Panc1 (cell line): Measurements from ENCODE around the gene CCDC38. TPM values are rescaled to one million over a fixed set of nuclear protein-coding genes. Genes with fewer than 3 reads are reported as not detected.

Experiments used
- ATAC-seq: fragments of 200-7000 bp; cut with Tn5 transposase; 2 replicates; pipeline ENCODE4 v1.9.1; 2020; ENCODE audit warnings: mild to moderate bottlenecking, moderate library complexity
- BruUV-seq: library from RNA; stranded (reverse); fragments of 400-500 nt; replicated peaks from 2 replicates; lab custom pipeline; 2021; lab: Mats Ljungman, UMichigan
- CTCF ChIA-PET: fragments of 300-600 bp; sonication (Branson Sonifier 250); formaldehyde crosslinking; loops from one replicate; lab custom pipeline; 2022; ENCODE audit warnings: antibody characterized with exemption; lab: Charles Lee
- POLR2A ChIA-PET: fragments of 300-600 bp; sonication (Branson Sonifier 250); formaldehyde crosslinking; loops from one replicate; lab custom pipeline; 2022; ENCODE audit warnings: antibody characterized with exemption; lab: Charles Lee
- DNase-seq: peaks from one replicate; pipeline ENCODE4 v3.0.0-alpha.2; 2010; ENCODE audit warnings: low read depth, low spot score
- H3K27ac ChIP-seq: 2 replicates; pipeline ENCODE4 v1.5.1; 2011; ENCODE audit warnings: mild to moderate bottlenecking, low read length, inconsistent platforms
- H3K27me3 ChIP-seq: fragments of 200-500 bp; sonication (Bioruptor generic); 2 replicates; pipeline ENCODE4 v1.6.0; 2014; ENCODE audit warnings: low read length, inconsistent platforms; ENCODE audit not compliant: control insufficient read depth, insufficient read depth
- H3K36me3 ChIP-seq: fragments of 200-500 bp; sonication (Bioruptor generic); 2 replicates; pipeline ENCODE4 v1.5.1; 2014; ENCODE audit warnings: inconsistent platforms, mild to moderate bottlenecking, low read length, moderate library complexity; ENCODE audit not compliant: control insufficient read depth, insufficient read depth
- H3K4me1 ChIP-seq: 2 replicates; pipeline ENCODE4 v1.5.1; 2011; ENCODE audit warnings: inconsistent platforms, mild to moderate bottlenecking, low read length, moderate library complexity; ENCODE audit not compliant: control insufficient read depth, insufficient read depth
- H3K4me3 ChIP-seq, 2 experiments: 2 replicates each; pipeline ENCODE4 v1.5.1; 2011 to 2012; ENCODE audit warnings: low read depth in 2 of 2, low read length in 2 of 2, mild to moderate bottlenecking in 2 of 2, inconsistent platforms in 1 of 2, moderate library complexity in 1 of 2
- H3K9me3 ChIP-seq: fragments of 200-500 bp; sonication (Bioruptor generic); 2 replicates; pipeline ENCODE4 v1.5.1; 2014; ENCODE audit warnings: low read depth, mild to moderate bottlenecking, inconsistent platforms, low read length, moderate library complexity; ENCODE audit not compliant: control insufficient read depth, insufficient read depth
- POLR2AphosphoS5 ChIP-seq: IDR thresholded peaks from 2 replicates; pipeline ENCODE4 v1.6.1; 2012; ENCODE audit warnings: mild to moderate bottlenecking, low read depth, low read length, moderate library complexity
- REST ChIP-seq, 2 experiments: IDR thresholded peaks; 2 replicates each; pipeline ENCODE4 v1.6.1; 2011 to 2012; ENCODE audit warnings: low read depth in 2 of 2, control low read depth in 1 of 2, low read length in 1 of 2, mild to moderate bottlenecking in 1 of 2, moderate library complexity in 1 of 2; ENCODE audit not compliant: insufficient read depth in 1 of 2
- SIN3A ChIP-seq: IDR thresholded peaks from 2 replicates; pipeline ENCODE4 v1.6.1; 2012; ENCODE audit warnings: low read depth, mild to moderate bottlenecking, low read length, moderate library complexity, borderline replicate concordance; ENCODE audit not compliant: insufficient read depth
- TCF7L2 ChIP-seq: IDR thresholded peaks from 2 replicates; pipeline ENCODE4 v1.6.1; 2011; ENCODE audit warnings: mild to moderate bottlenecking, low read depth, low read length, inconsistent platforms
- in situ Hi-C: cut with HindIII; loops from 2 replicates; pipeline ENCODE4 v1.10.0; 2016; ENCODE audit warnings: low sequenced_read_pairs, low pct_unique_long_range_greater_than_20kb
- intact Hi-C: fragments of 100-400 bp; cut with micrococcal nuclease; formaldehyde crosslinking; loops from one replicate; pipeline ENCODE4 v1.10.0; 2022; ENCODE audit not compliant: unreplicated experiment
- total RNA-seq: library from RNA; stranded (reverse); gene quantifications from one replicate; pipeline ENCODE4 v1.2.1, GENCODE V29; 2021; ENCODE audit not compliant: unreplicated experiment
- TF ChIP-seq, protein P1 (sequence below): fragments of 450-650 bp; IDR thresholded peaks from 2 replicates; pipeline ENCODE4 v1.5.1; 2017; ENCODE audit warnings: mild to moderate bottlenecking

CCDC38 gene
- total RNA-seq, 1 experiment from 2014 or later = not detected

- H3K27ac ChIP-seq = no peak overlapping the region
- H3K4me1 ChIP-seq = no peaks in the 10 kb centered on the region
- DNase-seq (no peak), ATAC-seq (no peak)
- TF ChIP-seq REST (IDR thresholded peaks at IDR 0.05; ENCODE audit: insufficient read depth in 1 of 2, low read depth in 2 of 2, low read length in 1 of 2) (no peak), TCF7L2 (no peak), SIN3A (no peak), POLR2AphosphoS5 (no peak)
- TF ChIP-seq, protein P1, sequence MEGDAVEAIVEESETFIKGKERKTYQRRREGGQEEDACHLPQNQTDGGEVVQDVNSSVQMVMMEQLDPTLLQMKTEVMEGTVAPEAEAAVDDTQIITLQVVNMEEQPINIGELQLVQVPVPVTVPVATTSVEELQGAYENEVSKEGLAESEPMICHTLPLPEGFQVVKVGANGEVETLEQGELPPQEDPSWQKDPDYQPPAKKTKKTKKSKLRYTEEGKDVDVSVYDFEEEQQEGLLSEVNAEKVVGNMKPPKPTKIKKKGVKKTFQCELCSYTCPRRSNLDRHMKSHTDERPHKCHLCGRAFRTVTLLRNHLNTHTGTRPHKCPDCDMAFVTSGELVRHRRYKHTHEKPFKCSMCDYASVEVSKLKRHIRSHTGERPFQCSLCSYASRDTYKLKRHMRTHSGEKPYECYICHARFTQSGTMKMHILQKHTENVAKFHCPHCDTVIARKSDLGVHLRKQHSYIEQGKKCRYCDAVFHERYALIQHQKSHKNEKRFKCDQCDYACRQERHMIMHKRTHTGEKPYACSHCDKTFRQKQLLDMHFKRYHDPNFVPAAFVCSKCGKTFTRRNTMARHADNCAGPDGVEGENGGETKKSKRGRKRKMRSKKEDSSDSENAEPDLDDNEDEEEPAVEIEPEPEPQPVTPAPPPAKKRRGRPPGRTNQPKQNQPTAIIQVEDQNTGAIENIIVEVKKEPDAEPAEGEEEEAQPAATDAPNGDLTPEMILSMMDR = no peak
- BruUV-seq = no TSS peak
- POLR2A ChIA-PET = no interaction called here
- intact Hi-C loops (no loop called here), in situ Hi-C loops (no loop called here)
- no peaks in the 10 kb centered on the region for H3K36me3 ChIP-seq
- CTCF ChIA-PET = no interaction called here
- no peak overlapping the region for H3K4me3 ChIP-seq
- no peaks in the 10 kb centered on the region for H3K9me3 ChIP-seq
- peaks cover 9% of the 10 kb centered on the region; the same call in 1 of the 2 replicates for H3K27me3 ChIP-seq
These were observed 45.6 kb downstream of the CCDC38 start for GRCh38 chr12:95896846-95897245.

DNA sequence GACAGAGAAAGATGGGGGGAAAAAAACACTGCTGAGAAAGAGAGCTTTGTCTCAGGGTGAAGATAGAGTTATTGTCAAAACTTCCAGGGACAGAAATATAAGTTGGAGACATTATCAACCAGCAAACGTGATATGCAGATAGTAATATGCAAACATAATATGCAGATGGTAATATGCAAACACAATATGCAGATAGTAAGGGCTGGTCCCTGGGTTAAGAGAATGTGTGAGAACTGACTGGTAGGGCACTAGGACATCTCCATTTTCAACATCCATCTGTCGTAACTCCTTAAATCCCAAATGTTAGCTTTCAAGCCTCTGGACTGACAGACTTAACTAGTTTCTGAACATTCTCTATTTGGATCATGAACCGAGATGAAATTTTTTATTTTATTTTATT is 51.5 kb downstream of the CCDC38 start:
- CTCF ChIA-PET = no interaction called here
- in situ Hi-C loops (no loop called here), intact Hi-C loops (no loop called here)
- DNase-seq (no peak), ATAC-seq (no peak)
- POLR2A ChIA-PET = no interaction called here
- Histone ChIP-seq H3K27me3 (no peaks in the 10 kb centered on the region; the same call in 1 of the 2 replicates), H3K4me3 (no peak overlapping the region), H3K36me3 (no peaks in the 10 kb centered on the region), H3K27ac (no peak overlapping the region), H3K9me3 (no peaks in the 10 kb centered on the region), H3K4me1 (no peaks in the 10 kb centered on the region)
- TF ChIP-seq, protein P1 = no peak
- TF ChIP-seq REST (IDR thresholded peaks at IDR 0.05; ENCODE audit: insufficient read depth in 1 of 2, low read depth in 2 of 2, low read length in 1 of 2) (no peak), POLR2AphosphoS5 (no peak), SIN3A (no peak), TCF7L2 (no peak)
- BruUV-seq = no TSS peak
